Measurements from ENCODE around the gene CBX4. TPM values are rescaled to one million over a fixed set of nuclear protein-coding genes. Genes with fewer than 3 reads are reported as not detected.

CBX4 gene
- 8.3 and 12.8 TPM in 2 replicates for total RNA-seq (ENCODE audit: low replicate concordance)

GRCh38 chr17:79839356-79840268, at the start of gene CBX4:
CBX4 (minus strand) TSS chr17:79839440; CDS start chr17:79839251, 189 bp downstream.
- DNase-seq (ENCODE audit: low read depth): peak; percentile 86
- peak within 1 kb of the TSS; percentile 83 for H3K4me3 ChIP-seq (ENCODE audit: low read depth, low read length)
- TF ChIP-seq CTCF (IDR thresholded peaks at IDR 0.05; ENCODE audit: insufficient read depth, low read length): peak; percentile 35

GRCh38 chr17:79888009-79888540, 48.8 kb upstream of the CBX4 start:
- no peak for DNase-seq (ENCODE audit: low read depth)
- no peak for TF ChIP-seq CTCF (IDR thresholded peaks at IDR 0.05; ENCODE audit: insufficient read depth, low read length)

DNA sequence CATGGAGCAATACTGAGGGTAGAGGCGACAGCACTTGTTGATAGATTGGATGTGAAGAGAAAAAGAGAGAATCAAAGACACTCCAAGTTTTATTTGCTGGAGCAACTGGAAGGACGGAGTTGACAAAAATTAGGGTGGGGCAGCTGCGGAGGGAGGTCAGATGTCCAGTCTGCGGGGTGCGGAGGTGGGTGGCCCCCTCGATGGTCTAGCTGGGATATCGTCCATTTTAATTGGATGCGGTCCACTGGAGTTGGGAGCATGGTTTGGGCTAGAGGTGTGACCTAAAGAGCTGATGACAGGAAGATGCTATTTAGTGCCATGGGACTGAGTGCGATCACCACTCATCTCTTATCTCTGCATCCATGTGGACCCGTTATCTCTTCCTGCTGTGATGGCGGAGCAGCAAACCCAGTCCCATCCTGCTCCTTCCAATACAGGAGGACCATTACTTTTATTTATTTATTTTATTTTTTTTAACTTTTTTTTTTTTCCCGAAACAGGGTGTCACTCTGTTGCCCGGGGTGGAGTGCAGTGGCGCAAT, 48.3 kb upstream of the CBX4 start:
- DNase-seq (ENCODE audit: low read depth): no peak
- TF ChIP-seq CTCF (IDR thresholded peaks at IDR 0.05; ENCODE audit: insufficient read depth, low read length): no peak
- no peak overlapping the region for H3K4me3 ChIP-seq (ENCODE audit: low read depth, low read length)

More at GRCh38 chr17:79888009-79888540, 48.8 kb upstream of the CBX4 start:
- H3K4me3 ChIP-seq (ENCODE audit: low read depth, low read length): no peak overlapping the region

- H3K4me3 ChIP-seq (ENCODE audit: low read depth, low read length): no peak overlapping the region
- DNase-seq (ENCODE audit: low read depth): no peak
- TF ChIP-seq CTCF (IDR thresholded peaks at IDR 0.05; ENCODE audit: insufficient read depth, low read length): no peak
Measured at GRCh38 chr17:79883202-79883601, 44.0 kb upstream of the CBX4 start.

DNA sequence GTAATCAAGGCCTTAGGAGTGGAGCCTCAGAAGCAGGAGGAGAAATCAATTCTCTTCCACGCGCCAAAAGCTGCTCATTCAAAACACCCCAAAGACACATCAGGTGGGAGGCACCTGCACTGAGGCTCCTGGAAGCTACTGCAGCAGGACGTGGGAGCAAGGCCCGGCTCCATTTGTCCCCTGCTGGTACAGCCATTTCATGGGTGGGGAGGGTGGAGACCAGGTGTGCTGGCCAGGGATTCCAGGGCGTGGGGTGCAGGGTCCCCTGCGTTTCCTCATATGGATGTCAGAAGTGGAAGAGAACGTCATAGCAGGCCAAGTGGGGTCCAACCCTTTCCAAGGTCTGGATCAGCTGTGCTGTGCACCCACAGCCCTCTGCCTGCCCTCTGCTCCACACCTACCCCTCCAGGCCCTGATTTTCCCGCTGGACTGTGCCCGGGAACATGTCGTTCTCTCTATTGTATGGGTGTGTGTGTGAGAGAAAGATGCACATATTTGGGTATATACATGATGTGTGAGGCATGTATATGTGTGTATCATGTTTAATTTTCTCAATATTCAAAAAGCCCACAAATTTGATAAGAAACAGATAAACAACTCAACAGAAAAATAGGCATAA, 39.2 kb upstream of the CBX4 start:
- TF ChIP-seq CTCF (IDR thresholded peaks at IDR 0.05; ENCODE audit: insufficient read depth, low read length): no peak
- H3K4me3 ChIP-seq (ENCODE audit: low read depth, low read length): no peak overlapping the region

GRCh38 chr17:79877041-79877440, 37.8 kb upstream of the CBX4 start:
- H3K4me3 ChIP-seq (ENCODE audit: low read depth, low read length): no peak overlapping the region
- no peak for TF ChIP-seq CTCF (IDR thresholded peaks at IDR 0.05; ENCODE audit: insufficient read depth, low read length)
- no peak for DNase-seq (ENCODE audit: low read depth)

More for the DNA sequence above, 39.2 kb upstream of the CBX4 start:
- DNase-seq (ENCODE audit: low read depth): no peak

All from fibroblast of the aortic adventitia (primary cell).